Umbilical cord (tissue), 2 donors: ENCODE measurements around the gene EIF5. TPM values are rescaled to one million over a fixed set of nuclear protein-coding genes. Genes with fewer than 3 reads are reported as not detected.
A peak's percentile ranks its signal among the peaks of the same experiment; 100 is the strongest.

Experiments used
- DNase-seq: peaks from one replicate; pipeline ENCODE4 v3.0.0-alpha.2; 2015; ENCODE audit warnings: low spot score
- total RNA-seq: library from RNA; depleted of rRNA; stranded (reverse); fragments of >200 nt; gene quantifications from one replicate; pipeline ENCODE4 v1.2.3, GENCODE V29; 2014; ENCODE audit warnings: low replicate concordance; ENCODE audit not compliant: insufficient read depth

EIF5 gene
- total RNA-seq = 165 TPM

DNA sequence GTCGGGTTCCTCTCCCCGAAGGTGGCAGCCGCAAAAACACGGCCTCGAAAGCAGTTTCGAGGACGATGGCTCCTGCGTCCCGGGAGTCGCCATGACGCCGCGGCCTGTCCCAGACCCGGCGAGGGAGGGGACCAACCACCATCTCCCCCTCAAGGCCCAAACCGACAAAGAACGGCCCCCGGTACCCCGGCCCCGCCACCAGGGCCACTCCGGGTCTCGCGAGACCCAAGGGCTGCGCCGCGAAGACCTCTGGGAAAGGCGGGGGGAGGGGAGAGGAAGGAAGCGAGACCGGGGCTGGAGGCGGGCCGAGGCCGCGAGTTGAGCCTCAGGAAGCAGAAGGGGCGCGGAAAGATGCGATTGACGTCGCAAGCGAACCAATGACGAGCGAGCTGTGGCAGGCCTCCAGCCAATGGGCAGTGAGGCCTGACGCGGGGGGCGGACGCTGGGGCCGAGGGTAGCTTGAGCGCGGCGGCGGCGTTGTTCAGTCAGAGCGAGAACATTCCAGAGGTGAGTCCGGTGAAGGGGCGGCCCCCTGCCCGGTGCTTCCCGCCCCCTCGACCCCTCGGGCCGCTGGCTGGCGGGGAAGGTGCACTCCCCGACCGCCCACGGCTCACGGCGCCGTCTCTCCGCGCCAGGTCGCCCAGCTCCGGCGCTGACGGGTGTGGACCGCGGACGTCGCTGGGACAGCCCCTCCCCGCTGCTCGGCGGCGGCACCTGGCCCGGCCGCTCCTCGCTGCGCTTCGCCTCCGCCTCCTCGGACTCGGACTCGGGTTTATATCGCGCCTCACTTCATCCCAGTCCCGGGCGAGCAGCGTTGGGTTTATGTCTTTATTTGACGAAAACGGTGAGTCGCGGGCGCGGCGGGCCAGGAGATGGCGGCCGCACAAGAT, at the start of gene EIF5:
Gene EIF5, plus strand, starts transcription at position 484 of the 890 bp plus-strand sequence. CDS start 1,624 bp downstream, outside the sequence.
- DNase-seq = peak; percentile 100

DNA sequence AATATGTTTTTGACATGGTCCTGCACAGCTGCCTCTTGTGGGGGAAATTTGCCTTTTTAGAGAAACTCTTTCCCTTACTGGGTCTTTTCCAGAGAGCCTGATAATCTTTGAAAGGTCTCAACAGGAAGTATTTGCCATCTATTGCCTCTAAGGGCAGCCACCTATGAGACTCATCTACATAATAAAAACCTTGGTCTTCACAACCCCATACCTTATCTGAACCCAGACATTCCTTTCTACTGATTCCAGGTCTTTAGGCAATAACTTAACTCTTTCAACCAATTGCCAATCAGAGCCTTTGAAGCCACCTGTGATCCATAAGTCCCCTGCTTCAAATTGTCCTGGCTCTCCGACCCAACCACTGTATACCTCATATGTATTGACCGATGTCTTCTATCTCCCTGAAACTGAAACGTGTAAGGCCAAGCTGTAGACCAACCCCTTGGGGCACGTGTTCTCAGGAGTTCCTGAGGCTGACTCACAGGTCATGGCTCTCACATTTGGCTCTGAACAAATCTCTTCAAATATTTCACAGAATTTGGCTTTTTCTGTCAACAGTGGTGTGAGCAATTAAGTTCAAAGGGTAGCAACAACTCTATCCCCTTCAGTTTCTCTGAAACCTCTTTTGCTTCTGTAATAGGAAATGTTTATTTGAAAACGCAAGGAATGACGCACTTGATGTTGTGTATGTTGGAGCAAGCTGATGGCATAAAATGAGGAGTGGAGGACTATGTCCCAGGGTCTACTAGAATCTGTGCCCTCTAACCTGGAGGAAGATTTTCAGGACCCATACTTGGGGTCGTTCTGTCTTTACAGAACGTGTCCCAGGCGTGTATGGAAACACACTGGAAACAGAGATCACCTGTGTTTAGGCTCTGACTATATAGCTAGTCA, 49.2 kb upstream of the EIF5 start:
- no peak for DNase-seq

DNA sequence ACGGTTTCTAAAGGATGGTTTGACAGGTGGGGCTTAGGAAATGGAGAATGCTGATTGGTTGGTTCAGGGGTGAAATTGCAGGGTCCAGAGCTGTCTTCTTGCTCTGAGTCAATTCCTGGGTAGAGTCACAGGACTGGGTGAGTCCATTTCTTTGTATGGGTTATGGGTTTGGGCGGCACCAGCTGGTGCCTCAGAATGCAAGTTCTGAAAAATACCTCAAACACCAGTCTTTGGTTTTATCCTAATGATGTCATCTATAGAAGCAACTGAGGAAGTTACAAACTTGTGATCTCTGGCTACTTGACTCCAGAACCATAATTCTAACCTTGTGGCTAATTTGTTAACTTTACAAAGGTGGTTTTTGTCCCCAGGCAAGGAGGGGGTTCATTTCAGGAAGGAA, 47.6 kb upstream of the EIF5 start:
- DNase-seq = no peak

DNA sequence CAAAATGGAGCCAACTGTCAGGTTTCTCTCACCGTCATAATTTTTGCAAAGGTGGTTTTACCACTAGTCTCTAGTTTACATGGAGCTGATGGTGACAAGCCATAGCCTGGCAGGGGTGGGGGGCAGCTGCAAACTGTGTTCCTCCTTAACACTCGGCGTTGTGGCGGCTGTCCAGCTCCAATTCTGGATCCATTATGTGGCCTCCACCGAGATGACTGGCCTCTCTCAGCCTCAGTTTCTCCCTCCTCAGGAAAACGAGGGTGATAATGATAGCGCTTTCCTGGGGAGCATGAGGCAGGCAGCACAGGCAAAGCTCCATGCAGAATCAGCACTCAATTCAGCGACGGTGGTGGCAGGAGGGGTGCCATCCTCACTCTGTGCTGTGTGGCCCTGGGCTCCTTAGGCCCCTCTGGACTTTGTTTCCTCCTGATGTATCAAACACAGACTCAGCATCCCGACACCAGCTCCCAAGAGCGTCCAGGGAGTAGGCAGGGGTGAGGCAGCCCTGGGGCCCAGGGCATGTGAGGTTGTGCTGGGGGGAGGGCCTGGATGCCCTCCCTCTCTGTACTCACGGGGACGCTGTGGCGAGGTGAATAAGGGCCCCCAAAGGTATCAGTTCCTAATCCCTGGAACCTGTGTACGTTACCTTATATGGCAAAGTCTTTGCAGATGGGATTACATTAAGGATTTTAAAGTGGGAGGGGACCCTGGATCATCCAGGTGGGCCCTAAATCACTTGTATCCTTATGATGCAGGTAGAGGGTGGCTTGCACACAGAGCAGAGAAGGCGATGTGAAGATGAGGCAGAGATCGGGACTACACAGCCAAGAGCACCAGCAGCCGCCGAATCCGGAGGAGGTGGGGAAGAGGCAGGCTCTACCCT, 46.8 kb upstream of the EIF5 start:
- DNase-seq = no peak

DNA sequence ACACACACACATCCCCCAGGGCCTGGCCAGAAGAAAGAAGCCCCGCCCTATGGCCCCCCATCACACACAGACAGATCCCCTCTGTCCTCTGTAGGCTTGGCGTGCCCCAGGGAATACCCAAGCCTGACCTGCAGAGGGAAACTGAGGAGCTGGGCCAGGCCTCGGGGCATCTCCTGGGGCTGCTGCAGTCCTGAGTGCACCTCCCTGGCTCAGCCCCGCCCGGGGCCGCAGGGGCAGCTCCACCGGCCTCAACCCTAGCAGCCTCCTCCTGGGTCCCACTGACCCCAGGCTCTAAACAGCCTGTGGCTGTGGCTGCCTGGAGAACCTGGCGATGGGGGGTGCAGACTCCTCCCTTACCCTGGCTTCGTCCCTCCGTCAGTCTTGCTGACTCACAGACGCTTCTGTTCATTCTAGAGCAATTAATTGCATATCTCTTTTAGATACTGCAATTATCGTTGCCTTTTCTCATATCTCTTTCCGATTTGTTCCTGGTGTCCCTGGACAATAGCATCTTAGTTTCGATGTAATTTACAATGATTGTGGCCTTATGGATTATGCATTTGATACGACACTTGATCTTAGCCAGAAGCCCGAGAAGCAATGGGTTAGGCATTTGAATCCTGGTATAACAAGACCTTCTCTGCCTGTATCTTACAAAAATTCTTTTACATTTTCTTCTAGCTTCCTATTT, 45.8 kb upstream of the EIF5 start:
- no peak for DNase-seq

DNA sequence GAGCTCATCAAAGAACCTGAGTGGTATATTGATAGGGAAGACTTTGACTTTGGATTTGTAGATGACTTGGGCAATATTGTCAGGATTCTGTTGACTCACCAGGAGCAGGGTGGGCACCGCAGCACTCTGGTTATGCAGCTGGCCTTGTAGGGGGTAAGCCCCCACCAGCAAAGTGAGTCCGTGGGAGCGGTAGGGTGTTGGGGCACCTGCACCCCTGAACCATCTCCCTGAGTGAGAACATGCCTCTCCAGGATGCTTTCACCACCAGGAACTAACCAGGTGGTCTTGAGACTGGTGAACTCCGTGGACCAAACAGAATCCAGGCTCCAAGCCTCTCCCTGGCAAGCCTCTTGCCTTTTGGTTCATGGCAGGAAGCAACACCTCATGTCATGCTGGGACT, 44.0 kb upstream of the EIF5 start:
- DNase-seq = no peak

DNA sequence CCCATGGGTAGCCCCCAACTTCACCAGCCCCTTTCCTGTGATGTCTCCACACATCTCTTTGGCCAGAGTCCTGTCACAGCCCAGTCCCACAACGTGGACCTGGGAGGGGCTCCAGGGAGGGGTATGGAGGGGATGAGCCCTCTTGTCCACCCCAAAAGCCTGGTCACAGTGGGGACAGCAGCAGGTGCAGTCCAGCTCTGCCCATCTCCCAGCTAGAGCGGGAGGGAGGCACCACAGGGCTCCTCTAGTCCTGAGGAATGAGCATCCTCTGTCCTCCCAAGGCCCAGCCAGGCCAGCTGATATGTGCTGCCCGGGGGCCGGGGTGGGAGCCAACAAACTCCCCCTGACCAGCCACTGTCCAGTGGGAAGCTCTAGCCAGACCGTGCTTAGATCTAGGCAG, 43.5 kb upstream of the EIF5 start:
- DNase-seq = no peak

DNA sequence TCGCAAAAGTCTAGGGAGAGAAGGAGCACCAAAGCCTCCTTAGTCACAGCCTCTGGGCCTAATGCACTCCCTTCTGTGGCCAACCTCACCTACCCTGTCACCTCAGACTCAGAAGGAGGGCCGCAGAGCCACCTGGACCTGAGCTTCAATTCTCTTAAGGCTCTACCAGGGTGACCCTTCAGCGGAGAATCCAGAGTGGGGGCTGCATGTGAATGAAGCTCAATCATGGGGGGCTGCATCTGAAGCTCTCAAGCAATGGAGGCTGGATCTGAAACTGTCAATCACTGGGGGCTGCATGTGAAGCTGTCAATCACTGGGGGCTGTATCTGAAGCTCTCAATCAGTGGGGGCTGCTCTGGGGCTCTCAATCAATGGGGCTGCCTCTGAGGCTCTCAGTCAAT, 43.1 kb upstream of the EIF5 start:
- DNase-seq = no peak

DNA sequence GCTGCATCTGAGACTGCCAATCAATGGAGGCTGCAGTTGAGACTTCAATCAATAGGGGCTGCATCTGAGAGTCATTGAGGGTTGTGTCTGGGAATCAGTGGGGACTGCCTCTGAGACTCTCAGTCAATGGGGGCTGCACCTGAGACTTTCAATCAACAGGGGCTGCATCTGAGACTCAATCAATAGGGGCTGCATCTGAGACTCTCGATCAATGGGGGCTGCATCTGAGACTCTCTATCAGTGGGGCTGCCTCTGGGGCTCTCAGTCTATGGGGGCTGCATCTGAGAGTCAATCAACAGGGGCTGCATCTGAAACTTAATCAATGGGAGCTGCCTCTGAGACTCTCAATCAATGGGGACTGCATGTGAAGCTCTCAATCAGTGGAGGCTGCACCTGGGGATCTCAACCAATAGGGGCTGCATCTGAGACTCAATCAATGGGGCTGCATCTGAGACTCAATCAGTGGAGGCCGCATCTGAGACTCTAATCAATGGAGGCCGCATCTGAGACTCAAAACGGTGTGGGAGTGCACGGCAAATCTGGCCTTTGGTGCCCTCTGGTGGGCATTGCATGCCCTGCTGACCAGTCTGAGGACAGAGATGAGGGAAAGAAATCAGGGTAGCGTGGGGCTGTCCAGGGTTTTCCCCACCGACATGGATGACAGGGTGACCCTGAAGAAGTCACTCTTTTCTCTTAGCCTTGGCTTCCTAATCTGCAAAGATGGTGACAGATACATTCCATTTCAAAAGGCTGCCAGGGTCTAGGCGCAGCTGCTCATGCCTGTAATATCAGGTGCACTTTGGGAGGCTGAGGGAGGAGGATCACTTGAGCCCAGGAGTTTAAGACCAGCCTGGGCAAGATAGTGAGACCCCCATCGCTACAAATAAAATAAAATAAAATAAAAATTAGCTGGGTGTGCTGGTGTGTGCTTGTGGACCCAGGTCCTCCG, 41.3 kb upstream of the EIF5 start:
- DNase-seq = peak; percentile 75

DNA sequence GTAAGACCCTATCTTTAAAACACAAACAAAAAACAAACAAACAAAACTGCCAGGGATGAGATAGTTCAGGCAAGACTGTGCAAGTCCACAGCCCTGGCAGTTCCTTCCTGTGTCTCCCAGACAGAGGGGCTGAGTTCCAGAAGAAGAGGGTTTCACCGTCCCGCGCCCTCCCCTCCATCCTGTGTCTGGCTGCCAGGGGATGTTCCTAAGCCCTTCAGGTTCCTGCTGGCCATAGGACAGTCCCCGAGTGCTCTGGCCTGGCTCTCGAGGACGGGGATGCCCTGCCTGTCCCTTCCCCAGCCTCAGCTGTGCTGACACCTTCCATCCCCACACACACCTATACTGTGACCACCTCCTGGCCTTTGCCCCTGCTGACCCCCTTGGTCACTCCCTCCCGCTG, 40.6 kb upstream of the EIF5 start:
- no peak for DNase-seq

DNA sequence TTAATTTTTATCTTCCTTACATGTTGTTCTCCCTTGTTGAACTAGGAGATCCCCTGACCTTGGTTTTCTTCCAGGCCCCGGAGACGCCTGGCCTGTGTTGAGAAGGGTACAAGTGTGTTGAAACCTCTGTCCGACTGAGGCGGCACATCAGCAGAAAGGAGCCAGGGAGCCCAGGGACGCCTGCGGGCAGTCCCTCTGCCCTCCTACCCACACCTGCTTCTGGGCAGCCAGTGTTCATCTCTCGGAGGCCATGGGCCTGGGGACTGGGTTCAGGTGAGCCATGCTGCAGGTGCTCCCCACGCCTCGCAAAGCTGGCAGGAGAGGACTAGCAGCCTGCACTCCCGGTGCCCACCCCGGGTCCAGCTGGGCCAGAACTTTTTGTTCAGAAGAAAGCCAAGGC, 39.9 kb upstream of the EIF5 start:
- no peak for DNase-seq

DNA sequence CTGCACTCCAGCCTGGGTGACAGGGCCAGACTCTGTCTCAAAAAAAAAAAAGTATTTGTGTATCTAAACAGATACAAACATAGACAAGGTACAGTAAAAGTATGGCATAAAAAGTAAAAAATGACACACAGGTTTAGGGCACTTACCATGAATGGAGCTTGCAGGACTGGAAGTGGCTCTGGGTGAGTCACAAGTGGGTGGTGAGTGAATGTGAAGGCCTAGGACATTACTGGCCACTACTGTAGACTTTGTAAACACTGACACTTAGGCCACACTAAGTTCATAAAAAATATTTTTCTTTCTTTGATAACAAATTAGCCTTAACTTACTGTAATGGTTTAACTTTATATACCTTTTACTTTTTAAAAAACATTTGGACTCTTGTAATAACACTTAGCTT, 38.0 kb upstream of the EIF5 start:
- no peak for DNase-seq

DNA sequence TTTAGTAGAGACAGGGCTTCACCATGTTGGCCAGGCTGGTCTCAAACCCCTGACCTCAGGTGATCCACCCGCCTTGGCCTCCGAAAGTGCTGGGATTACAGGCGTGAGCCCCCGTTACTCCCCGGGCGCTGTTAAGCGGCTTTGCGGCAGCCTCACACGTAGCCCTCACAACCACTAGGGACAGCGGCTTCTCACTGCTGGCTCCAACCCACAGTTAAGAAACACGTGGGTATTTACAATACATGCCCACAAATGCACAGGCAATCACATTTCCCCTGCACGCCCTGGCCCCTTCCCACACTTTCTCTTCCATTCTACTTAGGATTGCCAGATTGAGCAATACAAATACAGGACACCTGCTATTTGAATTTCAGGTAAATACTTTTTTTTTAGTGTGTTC, 37.0 kb upstream of the EIF5 start:
- no peak for DNase-seq

DNA sequence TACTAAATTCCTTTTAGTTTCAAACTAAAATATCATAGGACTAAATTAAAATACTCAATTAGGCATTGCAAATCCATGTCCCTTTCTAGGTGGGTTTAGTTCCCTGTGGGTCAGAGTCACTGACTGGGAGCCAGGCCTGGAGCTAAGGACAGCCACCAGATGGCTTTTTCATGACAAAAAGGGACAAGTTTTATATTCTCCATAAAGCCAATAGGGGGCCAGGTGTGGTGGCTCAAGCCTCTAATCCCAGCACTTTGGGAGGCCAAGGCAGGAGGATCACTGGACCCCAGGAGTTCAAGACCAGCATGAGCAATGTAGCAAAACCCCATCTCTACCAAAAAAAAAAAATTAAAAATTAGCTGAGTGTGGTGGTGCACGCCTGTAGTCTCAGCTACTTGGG, 35.4 kb upstream of the EIF5 start:
- no peak for DNase-seq

DNA sequence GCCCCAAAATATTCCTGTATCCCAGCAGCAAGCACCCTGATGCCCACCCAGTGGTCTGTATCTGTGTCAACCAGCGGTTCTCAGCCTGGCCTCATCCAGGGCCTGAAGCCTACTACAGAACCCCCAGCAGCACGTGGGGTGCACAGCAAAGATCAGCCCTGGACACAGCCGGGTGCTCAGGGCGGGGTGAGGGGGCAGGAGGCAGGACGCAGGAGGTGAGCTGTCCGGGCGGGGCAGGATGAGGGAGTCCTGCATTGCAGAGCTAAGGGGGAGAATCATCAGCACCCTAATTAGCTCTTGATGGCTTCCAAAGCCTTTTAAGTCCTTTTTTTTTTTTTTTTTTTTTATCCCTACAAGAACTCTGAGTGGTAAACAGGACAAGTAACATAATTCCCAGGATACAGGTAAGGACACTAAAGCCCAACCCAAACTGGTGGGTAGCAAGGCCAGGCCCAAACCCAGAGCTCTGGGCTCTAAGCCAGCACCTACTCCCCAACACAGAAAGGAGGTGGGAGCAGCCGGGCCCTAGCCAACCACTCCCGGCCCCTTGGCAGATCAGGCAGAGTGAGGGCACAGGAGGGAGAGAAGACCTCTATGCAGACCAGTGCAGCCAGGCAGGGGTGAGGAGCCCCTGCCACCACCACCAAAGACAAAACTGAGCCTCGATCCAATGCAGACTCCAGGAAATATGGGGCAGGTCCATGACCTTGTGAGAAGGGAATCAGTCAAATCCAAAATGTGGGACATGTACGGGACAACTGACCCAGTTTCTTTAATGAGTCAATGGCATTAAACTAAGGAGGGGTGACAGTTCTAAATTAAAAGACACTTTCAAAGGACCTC, 32.3 kb upstream of the EIF5 start:
- no peak for DNase-seq

DNA sequence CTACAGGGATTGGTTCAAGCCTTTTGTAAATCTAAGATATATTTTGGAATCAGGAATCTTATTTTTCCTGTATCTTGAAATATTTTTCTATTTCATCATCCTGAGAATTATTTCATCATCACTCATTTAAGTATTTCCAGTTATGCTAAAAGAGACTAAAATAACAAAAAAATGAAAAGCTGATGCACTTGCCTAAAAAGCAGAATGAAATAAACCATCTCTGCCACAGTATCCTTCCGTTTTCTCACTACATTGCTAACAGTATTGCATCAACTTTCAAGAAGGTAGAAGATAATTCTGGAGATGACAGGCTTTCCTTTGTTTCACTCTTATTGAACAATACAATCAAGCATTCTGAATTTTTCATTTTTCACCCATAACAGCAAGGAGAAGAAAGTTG, 31.1 kb upstream of the EIF5 start:
- DNase-seq = no peak

DNA sequence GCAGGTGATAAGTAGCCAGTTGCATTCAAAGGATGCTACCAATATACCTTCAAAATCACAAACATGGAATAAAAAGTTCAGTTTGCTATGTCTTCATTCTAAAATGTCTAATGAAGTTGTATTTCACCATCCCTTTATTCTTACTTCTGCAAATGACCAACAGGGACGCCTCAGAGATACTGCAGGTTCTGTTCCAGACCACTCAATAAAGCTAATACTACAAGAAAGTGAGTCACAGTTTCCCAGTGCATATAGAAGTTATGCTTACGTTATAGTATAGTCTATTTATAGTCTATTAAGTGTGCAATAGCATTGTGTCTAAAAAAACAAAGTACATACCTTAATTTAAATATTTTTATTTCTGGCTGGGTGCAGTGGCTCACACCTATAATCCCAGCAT, 29.3 kb upstream of the EIF5 start:
- no peak for DNase-seq

DNA sequence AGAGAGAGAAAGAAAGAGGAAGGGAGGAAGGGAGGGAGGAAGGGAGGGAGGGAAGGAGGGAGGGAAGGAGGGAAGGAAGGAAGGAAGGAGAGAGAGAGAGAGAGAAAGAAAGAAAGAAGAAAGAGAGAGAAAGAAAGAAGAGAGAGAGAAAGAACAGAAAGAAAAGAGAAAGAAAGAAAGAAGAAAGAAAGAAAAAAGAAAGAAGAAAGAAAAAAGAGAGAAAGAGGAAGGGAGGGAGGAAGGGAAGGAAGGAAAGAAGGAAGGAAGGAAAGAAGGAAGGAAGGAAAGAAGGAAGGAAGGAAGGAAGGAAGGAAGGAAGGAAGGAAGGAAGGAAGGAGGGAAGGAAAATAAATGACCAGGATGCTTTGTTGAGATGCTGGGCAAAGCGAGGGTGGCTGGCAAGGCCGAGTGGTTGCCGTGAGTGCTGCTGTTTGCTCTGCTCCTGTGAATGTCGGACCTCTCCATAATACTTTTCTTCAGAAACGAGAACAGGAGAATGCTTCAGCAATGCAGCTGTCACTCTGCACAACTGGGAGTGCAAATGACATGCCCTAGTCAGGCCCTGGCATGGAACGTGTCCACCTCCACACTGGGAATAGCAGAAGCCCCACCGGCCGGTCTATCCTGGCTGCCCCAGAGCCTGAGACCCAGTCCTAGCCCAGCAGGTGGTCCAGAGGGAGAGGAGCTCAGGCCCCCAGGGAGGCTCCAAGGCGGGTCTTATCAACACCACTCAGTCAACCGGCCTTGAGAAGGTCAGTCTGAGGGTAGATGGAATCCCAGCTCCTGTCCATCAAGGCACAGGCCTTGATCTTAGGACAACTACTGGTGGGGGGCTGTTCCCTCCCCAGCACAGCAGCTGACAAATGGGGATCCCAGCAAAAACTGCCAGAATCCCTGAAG, 25.1 kb upstream of the EIF5 start:
- no peak for DNase-seq
